Astrocyte (in vitro differentiated cells and primary cell): ENCODE results near the gene TMEM119. TPM values are rescaled to one million over a fixed set of nuclear protein-coding genes. Genes with fewer than 3 reads are reported as not detected.
A peak's percentile ranks its signal among the peaks of the same experiment; 100 is the strongest.

Experiments
- DNase-seq: peaks from one replicate; pipeline ENCODE4 v3.0.0-alpha.2; 2010; ENCODE audit warnings: low read depth
- FAIRE-seq: peaks from 2 replicates; lab custom pipeline; 2011; peaks lifted over from hg19 to GRCh38; lab: Jason Lieb, UNC
- H2AFZ ChIP-seq: 2 replicates; pipeline ENCODE4 v1.6.0; 2012; ENCODE audit warnings: low read depth, low read length, inconsistent platforms
- H3K27ac ChIP-seq: 2 replicates; pipeline ENCODE4 v1.5.1; 2011; ENCODE audit warnings: low read depth, low read length, inconsistent platforms
- H3K27me3 ChIP-seq: 2 replicates; pipeline ENCODE4 v1.6.0; 2011; ENCODE audit warnings: low read length, inconsistent platforms; ENCODE audit not compliant: insufficient read depth
- H3K36me3 ChIP-seq: 2 replicates; pipeline ENCODE4 v1.5.1; 2011; ENCODE audit warnings: low read length, inconsistent platforms; ENCODE audit not compliant: insufficient read depth
- H3K4me1 ChIP-seq: 2 replicates; pipeline ENCODE4 v1.5.1; 2011; ENCODE audit warnings: low read length, inconsistent platforms; ENCODE audit not compliant: insufficient read depth
- H3K4me2 ChIP-seq: 2 replicates; pipeline ENCODE4 v1.6.0; 2012; ENCODE audit warnings: low read length, inconsistent platforms
- H3K4me3 ChIP-seq: 2 replicates; pipeline ENCODE4 v1.5.1; 2011; ENCODE audit warnings: low read depth, mild to moderate bottlenecking, low read length, inconsistent platforms; ENCODE audit not compliant: insufficient read depth
- H3K79me2 ChIP-seq: 2 replicates; pipeline ENCODE4 v1.6.0; 2012; ENCODE audit warnings: mild to moderate bottlenecking, low read length, inconsistent platforms; ENCODE audit not compliant: insufficient read depth
- H3K9ac ChIP-seq: 2 replicates; pipeline ENCODE4 v1.6.0; 2012; ENCODE audit warnings: mild to moderate bottlenecking, low read length, inconsistent platforms
- H3K9me3 ChIP-seq: 2 replicates; pipeline ENCODE4 v1.5.1; 2012; ENCODE audit warnings: low read depth, mild to moderate bottlenecking, low read length, inconsistent platforms; ENCODE audit not compliant: insufficient read depth
- H4K20me1 ChIP-seq: 2 replicates; pipeline ENCODE4 v1.6.0; 2012; ENCODE audit warnings: low read length, inconsistent platforms; ENCODE audit not compliant: insufficient read depth
- H3K27ac Mint-ChIP-seq: one replicate; pipeline ENCODE4 v1.8.0; 2021; ENCODE audit warnings: mild to moderate bottlenecking, mixed read lengths; ENCODE audit not compliant: unreplicated experiment
- H3K27me3 Mint-ChIP-seq: one replicate; pipeline ENCODE4 v1.8.0; 2021; ENCODE audit warnings: low read depth, mixed read lengths; ENCODE audit not compliant: unreplicated experiment
- H3K36me3 Mint-ChIP-seq: one replicate; pipeline ENCODE4 v1.8.0; 2021; ENCODE audit warnings: low read depth, mixed read lengths; ENCODE audit not compliant: unreplicated experiment
- H3K4me1 Mint-ChIP-seq: one replicate; pipeline ENCODE4 v1.8.0; 2021; ENCODE audit warnings: low read depth, mixed read lengths; ENCODE audit not compliant: unreplicated experiment
- H3K4me3 Mint-ChIP-seq: one replicate; pipeline ENCODE4 v1.8.0; 2021; ENCODE audit warnings: mild to moderate bottlenecking, moderate library complexity, mixed read lengths; ENCODE audit not compliant: unreplicated experiment
- H3K9me3 Mint-ChIP-seq: one replicate; pipeline ENCODE4 v1.8.0; 2021; ENCODE audit warnings: mild to moderate bottlenecking, mixed read lengths; ENCODE audit not compliant: unreplicated experiment
- CTCF ChIP-seq: IDR thresholded peaks from 2 replicates; pipeline ENCODE4 v1.5.1; 2011; ENCODE audit warnings: low read depth, mild to moderate bottlenecking, inconsistent platforms, low read length, moderate library complexity; ENCODE audit not compliant: insufficient read depth
- EZH2 ChIP-seq: IDR thresholded peaks from 2 replicates; pipeline ENCODE4 v1.6.1; 2012; ENCODE audit warnings: mild to moderate bottlenecking, low read length, inconsistent platforms; ENCODE audit not compliant: insufficient read depth
- total RNA-seq: library from RNA; stranded (reverse); gene quantifications from 2 replicates; pipeline ENCODE4 v1.2.1, GENCODE V29; 2021

TMEM119 gene
- total RNA-seq, 1 donor from 2014 or later, result 0.91 TPM

GRCh38 chr12:108629151-108629550 is 31.3 kb upstream of the TMEM119 start:
- H2AFZ ChIP-seq, result no peak overlapping the region
- Mint-ChIP-seq H3K9me3 (no peaks in the 10 kb centered on the region), H3K27me3 (no peaks in the 10 kb centered on the region), H3K4me3 (no peak overlapping the region), H3K27ac (peak overlapping the region; percentile 88), H3K36me3 (no peaks in the 10 kb centered on the region), H3K4me1 (peaks cover 37% of the 10 kb centered on the region)
- no peaks in the 10 kb centered on the region for H3K36me3 ChIP-seq
- no peaks in the 10 kb centered on the region for H3K9me3 ChIP-seq
- peak overlapping the region; percentile 73 for H3K9ac ChIP-seq
- H3K4me3 ChIP-seq, result no peak overlapping the region
- H3K79me2 ChIP-seq, result no peaks in the 10 kb centered on the region
- no peaks in the 10 kb centered on the region for H3K27me3 ChIP-seq
- FAIRE-seq, result no peak
- TF ChIP-seq EZH2 (no peak), CTCF (no peak)
- peaks cover 36% of the 10 kb centered on the region for H3K4me1 ChIP-seq
- DNase-seq, result no peak
- H4K20me1 ChIP-seq, result no peaks in the 10 kb centered on the region
- peak overlapping the region; percentile 82 for H3K27ac ChIP-seq
- H3K4me2 ChIP-seq, result peak overlapping the region; percentile 65

- Histone ChIP-seq H3K9ac (no peak overlapping the region), H3K27me3 (no peaks in the 10 kb centered on the region), H2AFZ (no peak overlapping the region), H3K36me3 (no peaks in the 10 kb centered on the region), H3K4me1 (peaks cover 37% of the 10 kb centered on the region), H4K20me1 (no peaks in the 10 kb centered on the region), H3K79me2 (no peaks in the 10 kb centered on the region), H3K4me3 (no peak overlapping the region), H3K9me3 (no peaks in the 10 kb centered on the region), H3K27ac (no peak overlapping the region), H3K4me2 (no peak overlapping the region)
- TF ChIP-seq EZH2 (no peak), CTCF (no peak)
- no peaks in the 10 kb centered on the region for H3K9me3 Mint-ChIP-seq
- peaks cover 8% of the 10 kb centered on the region for H3K36me3 Mint-ChIP-seq
- FAIRE-seq (no peak), DNase-seq (no peak)
- no peak overlapping the region for H3K4me3 Mint-ChIP-seq
- no peaks in the 10 kb centered on the region for H3K27me3 Mint-ChIP-seq
- H3K27ac Mint-ChIP-seq, result no peak overlapping the region
- peaks cover 31% of the 10 kb centered on the region for H3K4me1 Mint-ChIP-seq
Measured at GRCh38 chr12:108627134-108627920, 29.4 kb upstream of the TMEM119 start.

GRCh38 chr12:108625228-108625627 is 27.3 kb upstream of the TMEM119 start:
- H3K4me1 Mint-ChIP-seq, result peaks cover 23% of the 10 kb centered on the region
- H3K27ac Mint-ChIP-seq, result no peak overlapping the region
- TF ChIP-seq CTCF (no peak), EZH2 (no peak)
- no peak overlapping the region for H3K4me2 ChIP-seq
- H3K36me3 Mint-ChIP-seq, result peaks cover 10% of the 10 kb centered on the region
- H3K4me1 ChIP-seq, result peaks cover 27% of the 10 kb centered on the region
- H3K27ac ChIP-seq, result no peak overlapping the region
- H4K20me1 ChIP-seq, result no peaks in the 10 kb centered on the region
- no peaks in the 10 kb centered on the region for H3K9me3 ChIP-seq
- H3K36me3 ChIP-seq, result no peaks in the 10 kb centered on the region
- no peaks in the 10 kb centered on the region for H3K27me3 Mint-ChIP-seq
- no peak overlapping the region for H3K4me3 ChIP-seq
- H3K9me3 Mint-ChIP-seq, result no peaks in the 10 kb centered on the region
- H2AFZ ChIP-seq, result no peak overlapping the region
- no peak for FAIRE-seq
- DNase-seq, result no peak
- no peak overlapping the region for H3K9ac ChIP-seq
- no peaks in the 10 kb centered on the region for H3K79me2 ChIP-seq
- H3K4me3 Mint-ChIP-seq, result no peak overlapping the region
- no peaks in the 10 kb centered on the region for H3K27me3 ChIP-seq
